Calu3 (cell line): ENCODE data around the gene HAGHL. TPM values are rescaled to one million over a fixed set of nuclear protein-coding genes. Genes with fewer than 3 reads are reported as not detected.
"Not testable (repeated sequence)": the region's sequence is repeated elsewhere in the genome, so short reads cannot be mapped to it uniquely, and the experiment has no call there.

ENCODE experiments used
- BruUV-seq: library from RNA; stranded (reverse); fragments of 400-500 nt; replicated peaks from 2 replicates; lab custom pipeline; 2021; lab: Mats Ljungman, UMichigan
- CTCF ChIA-PET: fragments of 300-600 bp; sonication (Branson Sonifier 250); formaldehyde crosslinking; loops from one replicate; lab custom pipeline; 2022; ENCODE audit warnings: antibody characterized with exemption; lab: Charles Lee
- DNase-seq: peaks from one replicate; pipeline ENCODE4 v3.0.0; 2022
- H3K27ac Mint-ChIP-seq: one replicate; pipeline ENCODE4 v1.8.0; 2022; ENCODE audit warnings: mixed read lengths; ENCODE audit not compliant: unreplicated experiment
- H3K27me3 Mint-ChIP-seq: one replicate; pipeline ENCODE4 v1.8.0; 2022; ENCODE audit warnings: mixed read lengths; ENCODE audit not compliant: unreplicated experiment
- H3K36me3 Mint-ChIP-seq: one replicate; pipeline ENCODE4 v1.8.0; 2022; ENCODE audit warnings: mild to moderate bottlenecking, moderate library complexity, mixed read lengths; ENCODE audit not compliant: insufficient read depth, unreplicated experiment
- H3K4me1 Mint-ChIP-seq: one replicate; pipeline ENCODE4 v1.8.0; 2022; ENCODE audit warnings: mild to moderate bottlenecking, low read depth, mixed read lengths; ENCODE audit not compliant: unreplicated experiment
- H3K4me3 Mint-ChIP-seq: one replicate; pipeline ENCODE4 v1.8.0; 2022; ENCODE audit warnings: mild to moderate bottlenecking, low read depth, moderate library complexity, mixed read lengths; ENCODE audit not compliant: unreplicated experiment
- H3K9me3 Mint-ChIP-seq: one replicate; pipeline ENCODE4 v1.8.0; 2022; ENCODE audit warnings: low read depth, mixed read lengths; ENCODE audit not compliant: unreplicated experiment
- CTCF ChIP-seq: fragments of 200-600 bp; IDR thresholded peaks from one replicate; pipeline ENCODE4 v1.8.0; 2022; ENCODE audit warnings: antibody characterized with exemption; ENCODE audit not compliant: unreplicated experiment
- intact Hi-C: fragments of 100-400 bp; cut with micrococcal nuclease; formaldehyde crosslinking; loops from one replicate; pipeline ENCODE4 v1.10.0; 2022; ENCODE audit not compliant: unreplicated experiment
- total RNA-seq: library from RNA; stranded (reverse); gene quantifications from 2 replicates; pipeline ENCODE4 v1.2.3, GENCODE V29; 2022

HAGHL gene
- total RNA-seq, 1 experiment from 2014 or later = 11.7 TPM

DNA sequence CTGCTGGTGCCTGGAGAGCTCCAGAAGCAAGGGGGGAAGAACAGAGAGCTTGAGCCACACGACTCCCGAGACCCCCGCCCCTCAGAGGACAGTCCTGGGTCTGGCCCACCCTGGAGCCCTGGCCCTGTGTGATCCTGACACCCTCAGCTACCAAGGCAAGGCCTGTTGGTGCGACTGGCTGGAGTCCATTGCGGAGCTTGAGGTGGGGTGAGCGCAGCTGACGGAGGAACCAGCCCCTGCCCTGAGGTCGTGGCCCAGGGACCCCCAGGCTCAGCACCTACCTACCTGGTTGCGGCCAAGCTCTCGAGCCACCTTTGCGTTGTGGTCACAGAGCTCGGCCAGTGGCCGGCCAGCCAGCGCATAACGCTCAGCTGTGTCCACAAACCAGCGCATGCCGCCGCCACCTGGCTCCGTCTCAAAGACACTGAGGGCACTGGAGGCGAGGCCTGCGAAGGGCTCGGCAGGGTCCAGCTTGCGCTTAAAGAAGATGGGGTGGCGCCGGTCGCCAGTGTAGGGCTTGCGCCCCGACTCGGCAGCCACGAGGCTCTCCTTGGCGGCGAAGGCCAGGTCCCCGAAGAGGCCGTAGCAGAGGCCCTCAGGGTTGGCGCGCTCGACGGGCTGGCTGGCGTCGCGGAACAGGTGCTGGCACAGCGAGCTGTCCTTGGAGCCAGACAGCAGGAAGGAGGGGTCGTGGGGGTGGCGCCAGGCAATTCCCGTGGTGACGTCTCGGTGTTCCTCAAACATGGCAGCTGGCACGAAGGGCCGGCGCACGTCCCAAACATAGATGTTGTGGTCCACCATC is 40.2 kb upstream of the HAGHL start:
- no peak for DNase-seq
- intact Hi-C loops = no loop called here
- no peak overlapping the region for H3K4me3 Mint-ChIP-seq
- H3K27me3 Mint-ChIP-seq = peaks cover 5% of the 10 kb centered on the region
- H3K36me3 Mint-ChIP-seq = peaks cover 86% of the 10 kb centered on the region
- no peaks in the 10 kb centered on the region for H3K9me3 Mint-ChIP-seq
- no TSS peak for BruUV-seq
- H3K27ac Mint-ChIP-seq = no peak overlapping the region
- H3K4me1 Mint-ChIP-seq = peaks cover 12% of the 10 kb centered on the region
- CTCF ChIA-PET = interaction anchor here (0.6 to 1.2 kb wide), 2 partner anchors 12 to 21 kb away, joined by 3 read pairs; no protein-coding TSS in a partner anchor
- TF ChIP-seq CTCF = no peak

DNA sequence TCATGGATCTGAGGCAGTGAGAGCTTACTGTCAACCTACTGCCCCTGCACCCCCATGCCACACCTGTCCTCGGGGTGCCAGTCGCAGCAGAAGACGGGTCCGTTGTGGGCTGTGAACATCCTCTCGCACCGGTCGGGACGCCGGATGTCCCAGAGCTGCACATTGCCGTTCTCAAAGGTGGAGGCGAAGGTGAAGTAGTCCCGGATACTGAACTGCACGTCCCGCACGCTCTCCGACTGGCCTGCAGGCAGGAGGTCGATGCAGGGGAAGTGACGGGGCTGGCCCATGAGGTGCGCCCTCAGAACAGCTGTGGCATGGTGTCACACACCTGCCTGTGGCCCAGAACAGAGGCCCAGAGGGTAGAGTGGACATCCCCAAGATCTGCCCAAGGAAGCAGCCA is 39.4 kb upstream of the HAGHL start:
- Mint-ChIP-seq H3K27ac (no peak overlapping the region), H3K36me3 (peaks cover 84% of the 10 kb centered on the region), H3K4me1 (peaks cover 4% of the 10 kb centered on the region), H3K27me3 (peaks cover 13% of the 10 kb centered on the region), H3K4me3 (no peak overlapping the region), H3K9me3 (no peaks in the 10 kb centered on the region)
- intact Hi-C loops = no loop called here
- no peak for DNase-seq
- CTCF ChIA-PET = no interaction called here
- BruUV-seq = no TSS peak
- TF ChIP-seq CTCF = no peak

GRCh38 chr16:689175-689897 is 37.6 kb upstream of the HAGHL start:
- DNase-seq = no peak
- no peak for TF ChIP-seq CTCF
- Mint-ChIP-seq H3K4me3 (peak overlapping the region; percentile 98), H3K36me3 (peaks cover 77% of the 10 kb centered on the region), H3K9me3 (no peaks in the 10 kb centered on the region), H3K27me3 (peaks cover 32% of the 10 kb centered on the region), H3K4me1 (no peaks in the 10 kb centered on the region), H3K27ac (peak overlapping the region; percentile 88)
- CTCF ChIA-PET = interaction anchor here (0.5 to 1.4 kb wide), 2 partner anchors 8 to 455 kb away, joined by 3 read pairs; no protein-coding TSS in a partner anchor
- BruUV-seq = no TSS peak
- intact Hi-C loops = no loop called here

- DNase-seq, H3K27ac Mint-ChIP-seq, H3K9me3 Mint-ChIP-seq, BruUV-seq, intact Hi-C loops, CTCF ChIA-PET, H3K4me1 Mint-ChIP-seq: not testable (repeated sequence)
- H3K4me3 Mint-ChIP-seq = peak overlapping the region; percentile 98
- H3K36me3 Mint-ChIP-seq = peaks cover 58% of the 10 kb centered on the region
- H3K27me3 Mint-ChIP-seq = peaks cover 51% of the 10 kb centered on the region
Observed at GRCh38 chr16:691242-691641, 35.7 kb upstream of the HAGHL start.
